HG03095 (cell line): Measurements from ENCODE around the gene ACVR1B.
A peak's percentile ranks its signal among the peaks of the same experiment; 100 is the strongest.

Experiments
- ATAC-seq: cut with Tn5 transposase; IDR thresholded peaks from one replicate; pipeline ENCODE4 v1.9.1; 2021; ENCODE audit warnings: moderate library complexity; ENCODE audit not compliant: unreplicated experiment

ACVR1B gene

DNA sequence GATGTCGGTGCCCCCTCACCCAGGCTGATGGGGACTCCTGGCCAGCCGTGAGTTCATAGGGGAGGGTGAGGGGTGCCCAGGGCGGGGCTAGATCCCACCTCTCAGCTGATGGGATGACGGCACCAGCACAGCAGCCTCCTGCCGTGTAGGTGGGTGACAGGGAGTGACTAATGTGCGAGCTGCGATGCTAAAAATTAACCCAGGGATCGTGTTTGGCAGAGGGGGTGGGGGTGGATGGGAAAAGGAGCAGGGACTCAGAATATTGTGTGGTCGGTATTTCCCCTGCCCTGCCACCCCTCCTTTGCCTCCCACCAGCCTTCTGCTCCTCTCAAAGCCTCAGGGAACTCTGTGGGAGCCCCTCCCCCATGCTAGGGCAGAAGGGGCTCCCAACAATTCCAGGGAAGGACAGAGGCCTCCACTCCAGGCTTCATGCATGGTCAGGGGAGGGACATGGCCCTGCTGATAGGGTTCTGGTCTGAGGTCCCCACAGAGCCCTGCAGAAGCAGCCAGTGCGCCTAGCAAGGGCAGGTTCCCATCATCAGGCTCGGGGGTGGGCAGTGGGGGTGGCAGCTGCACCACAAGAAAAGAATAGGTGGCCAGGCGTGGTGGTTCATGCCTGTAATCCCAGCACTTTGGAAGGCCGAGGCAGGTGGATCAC is 67.7 kb downstream of the ACVR1B start:
- no peak for ATAC-seq

DNA sequence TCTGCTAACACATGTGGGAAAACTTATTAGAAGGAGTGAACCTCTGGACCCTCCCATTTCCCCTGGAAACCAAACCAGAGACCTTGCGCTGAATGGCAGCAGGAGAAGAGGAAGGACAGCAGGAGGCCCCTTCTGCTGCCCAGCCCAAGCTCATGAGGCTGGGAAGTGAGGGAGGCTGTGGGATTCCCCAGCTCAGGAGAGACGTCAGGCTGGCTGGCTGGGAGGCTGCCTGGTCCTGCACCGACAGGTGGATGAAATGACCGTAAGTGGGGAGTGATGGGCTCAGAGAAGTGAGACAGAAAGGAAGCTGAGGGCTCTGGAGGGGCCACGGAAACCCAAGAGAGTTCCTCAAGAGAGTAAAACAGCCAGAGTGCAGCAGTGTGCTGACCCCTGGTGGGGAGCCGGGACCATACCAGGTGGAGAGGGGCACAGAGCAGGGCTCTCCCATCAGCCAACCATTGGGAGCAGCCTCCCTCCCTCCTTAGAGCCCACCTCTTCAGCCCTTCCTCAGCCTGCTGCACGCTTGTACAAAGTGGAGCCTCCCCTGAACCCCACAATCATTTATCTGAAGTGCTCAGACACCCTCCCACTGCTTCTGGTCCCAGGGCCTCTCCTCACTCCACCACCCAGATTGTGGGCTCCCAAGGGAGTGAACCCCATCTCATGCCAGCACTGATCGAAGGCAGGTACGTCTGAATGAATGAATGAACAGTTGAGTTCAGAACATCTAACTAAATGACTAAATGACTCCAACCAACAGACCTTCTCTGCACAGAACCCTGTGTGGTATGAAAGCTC is 69.2 kb downstream of the ACVR1B start:
- ATAC-seq: no peak

DNA sequence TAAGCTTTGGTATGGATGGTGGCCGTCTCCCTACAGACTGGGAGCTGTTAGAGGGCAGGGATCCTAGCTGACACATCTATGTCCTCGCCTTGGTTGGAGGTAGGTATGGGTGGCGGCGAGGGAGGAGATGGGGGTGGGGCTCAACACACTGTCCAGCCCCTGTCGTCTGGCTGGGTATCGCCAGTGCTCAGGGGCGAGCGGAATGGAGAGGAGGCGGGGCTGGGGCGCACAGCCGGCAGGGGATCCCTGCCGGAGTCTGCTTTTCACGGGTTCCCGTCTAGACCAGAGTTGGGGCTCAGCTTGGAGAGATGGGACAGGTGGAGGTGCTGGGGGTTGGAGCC is 71.3 kb downstream of the ACVR1B start:
- ATAC-seq: no peak

DNA sequence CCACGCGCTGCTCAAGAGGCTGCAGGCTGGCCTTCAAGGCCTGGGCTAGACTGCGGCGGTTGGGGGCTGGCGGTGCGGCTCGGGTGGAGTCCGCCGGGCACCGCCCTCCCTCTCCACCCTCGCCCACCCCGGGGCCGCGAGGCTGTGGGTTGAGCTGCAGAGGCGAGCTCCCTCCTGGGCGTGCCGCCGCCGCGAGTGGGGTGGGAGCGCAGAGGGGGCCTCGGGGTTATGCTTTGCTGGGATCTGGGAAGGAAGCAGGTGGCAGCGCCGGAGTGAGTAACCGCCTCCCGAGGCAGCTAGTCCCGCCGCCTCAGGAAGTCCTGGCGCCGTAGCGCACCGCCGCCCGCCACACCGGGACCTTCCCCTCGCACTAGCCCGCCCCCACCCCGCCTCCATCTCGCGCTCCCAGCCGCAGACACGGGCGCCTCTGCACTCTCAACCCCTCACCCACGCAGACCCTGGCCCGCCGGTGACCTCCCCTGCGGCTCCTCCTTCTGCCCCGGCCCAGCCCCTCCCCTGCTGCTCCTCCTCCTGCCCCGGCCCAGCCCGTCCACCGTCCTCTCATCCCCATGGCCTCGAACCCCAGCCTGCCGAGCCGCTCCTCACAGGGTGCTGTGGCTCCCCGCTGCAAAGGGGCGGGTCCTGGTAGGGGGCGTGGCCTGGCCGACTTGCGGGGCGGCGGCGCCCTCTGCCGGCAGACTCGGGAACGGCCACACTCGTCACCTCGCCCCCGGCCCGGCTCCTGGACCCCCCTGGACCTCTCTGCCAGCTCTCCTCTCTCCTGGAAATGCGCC is 71.9 kb downstream of the ACVR1B start:
- ATAC-seq: no peak

DNA sequence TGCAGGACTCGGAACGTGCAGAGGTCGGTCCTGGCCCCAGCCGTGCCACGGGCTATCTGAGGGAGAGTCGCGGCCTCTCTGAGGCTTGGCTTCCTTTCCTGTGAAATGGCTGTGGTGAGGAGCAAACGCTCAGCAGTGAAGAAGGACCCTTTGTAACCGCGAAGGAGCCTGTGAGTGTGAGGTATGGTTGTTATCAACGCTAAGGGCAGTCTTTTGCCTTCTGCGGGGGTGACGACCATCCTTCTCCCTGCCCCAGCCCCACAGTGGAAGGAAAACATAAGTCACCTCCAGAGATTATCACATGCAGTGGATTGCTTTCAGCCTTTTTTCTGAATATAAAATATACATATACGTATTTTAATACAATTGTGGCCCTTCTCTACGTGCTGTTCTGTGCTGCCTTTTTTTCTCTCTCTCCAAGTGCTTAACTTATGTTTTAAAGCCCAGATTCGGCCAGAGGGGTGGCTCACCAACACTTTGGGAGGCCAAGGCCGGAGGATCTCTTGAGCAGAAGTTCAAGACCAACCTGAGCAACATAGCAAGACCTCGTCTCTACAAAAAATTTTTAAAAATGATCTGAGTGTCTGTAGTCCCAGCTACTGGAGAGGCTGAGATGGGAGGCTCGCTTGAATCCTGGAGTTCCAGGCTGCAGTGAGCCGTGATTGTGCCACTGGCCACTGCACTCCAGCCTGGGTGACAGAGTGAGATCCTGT is 72.6 kb downstream of the ACVR1B start:
- no peak for ATAC-seq

DNA sequence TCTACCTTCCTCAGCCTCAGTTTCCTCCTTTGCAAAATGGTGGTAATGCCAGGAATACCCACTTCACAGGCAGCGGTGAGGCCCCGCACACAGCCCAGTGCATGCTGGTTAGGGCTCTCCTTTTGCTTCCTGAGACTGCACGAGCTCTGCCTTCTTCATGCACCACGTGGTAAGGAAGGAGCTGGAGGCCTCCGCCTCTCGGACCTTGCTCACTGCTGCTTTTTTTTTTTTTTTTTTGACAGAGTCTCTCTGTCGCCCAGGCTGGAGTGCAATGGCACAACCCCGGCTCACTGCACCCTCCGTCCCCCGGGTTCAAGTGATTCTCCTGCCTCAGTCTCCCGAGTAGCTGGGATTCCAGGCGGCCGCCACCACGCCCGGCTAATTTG is 73.3 kb downstream of the ACVR1B start:
- no peak for ATAC-seq

DNA sequence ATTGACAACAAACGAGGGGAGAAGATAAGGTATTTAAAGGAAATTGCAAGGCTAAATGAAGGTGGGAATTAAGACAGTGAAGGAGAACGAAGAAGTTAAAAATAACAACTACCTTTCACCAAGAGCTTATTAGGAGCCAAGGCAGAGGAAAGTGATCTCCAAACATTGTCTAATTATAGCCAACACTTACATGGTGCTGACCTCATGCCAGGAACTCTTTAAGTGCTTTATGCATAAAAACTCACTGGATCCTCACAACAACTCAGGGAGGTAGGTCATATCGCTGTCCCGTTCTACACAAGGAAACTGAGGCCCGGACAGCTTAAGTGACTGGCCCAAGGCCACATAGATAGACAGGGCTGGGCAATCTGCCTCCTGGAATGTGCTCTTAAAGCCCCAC is 74.8 kb downstream of the ACVR1B start:
- no peak for ATAC-seq

DNA sequence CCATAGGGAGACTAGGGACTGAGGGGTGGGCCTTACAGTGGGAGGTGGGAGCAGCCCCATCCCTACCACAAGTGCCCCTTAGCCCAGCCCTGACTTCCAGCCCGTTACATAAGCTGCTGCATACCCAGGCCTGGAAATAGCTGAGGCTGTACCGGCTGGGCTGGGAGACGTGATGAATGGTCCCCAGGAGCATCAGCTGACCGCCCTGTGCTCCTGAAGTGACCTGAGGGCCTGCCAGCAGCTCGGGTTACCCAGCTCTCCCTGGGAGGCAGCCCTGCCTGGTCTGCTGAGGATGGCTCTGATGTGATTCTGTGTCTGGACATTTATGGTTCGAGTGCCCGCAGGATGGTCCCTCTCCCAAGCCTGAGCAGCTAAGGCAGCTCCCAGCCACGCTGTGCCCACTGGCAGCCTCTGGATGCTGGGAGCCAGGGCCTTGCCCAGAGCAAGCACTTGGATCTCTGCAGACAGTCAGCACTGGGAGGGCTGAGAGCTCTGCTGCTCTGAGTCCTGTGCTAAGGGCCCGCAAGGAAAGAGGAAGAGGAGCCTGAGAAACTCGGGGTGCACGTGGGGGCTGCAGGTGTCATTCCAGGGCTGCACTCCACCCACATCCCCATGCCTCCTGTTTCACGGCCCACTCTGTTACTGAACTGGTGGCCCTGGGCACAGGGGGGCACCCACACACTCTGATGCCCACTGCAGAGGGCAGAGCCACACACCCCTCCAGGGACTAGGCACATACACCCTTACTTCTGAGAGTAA is 75.8 kb downstream of the ACVR1B start:
- ATAC-seq: no peak

DNA sequence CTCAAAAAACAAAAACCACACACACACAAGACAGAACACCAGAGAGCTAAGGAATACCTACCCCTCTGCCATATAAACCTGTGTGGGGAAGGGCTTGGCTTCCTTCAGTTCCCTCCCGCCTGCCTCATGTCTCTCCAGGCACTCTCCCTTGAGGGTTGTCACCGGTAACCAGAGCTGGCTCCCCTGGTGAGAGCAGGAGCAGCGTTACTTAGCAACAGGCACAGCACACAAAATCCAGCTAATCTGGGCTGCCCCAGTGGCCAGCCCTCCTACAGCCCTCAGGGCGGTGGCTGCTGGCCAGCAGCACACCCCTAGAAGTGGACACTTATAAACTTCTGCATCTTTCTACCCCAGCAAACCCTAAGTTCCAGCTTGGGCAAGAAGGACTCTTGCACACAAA is 78.2 kb downstream of the ACVR1B start:
- ATAC-seq: no peak

DNA sequence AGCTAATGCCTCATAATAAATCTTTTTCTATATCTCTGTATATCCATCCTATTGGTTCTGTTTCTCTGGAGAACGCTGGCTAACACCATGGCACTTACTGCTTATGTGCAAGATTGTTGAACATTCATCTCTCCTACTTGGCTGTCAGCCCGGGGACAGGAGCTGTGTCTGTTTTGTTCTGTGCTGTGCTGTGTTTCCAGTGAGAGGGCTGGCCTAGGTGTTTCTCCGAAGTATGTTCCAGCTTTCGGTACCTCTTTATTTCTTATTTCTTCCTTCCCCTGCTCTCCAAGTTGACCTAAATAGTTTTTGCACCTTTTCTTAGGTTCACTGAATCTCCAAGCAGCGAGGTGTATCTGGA is 80.9 kb downstream of the ACVR1B start:
- no peak for ATAC-seq

DNA sequence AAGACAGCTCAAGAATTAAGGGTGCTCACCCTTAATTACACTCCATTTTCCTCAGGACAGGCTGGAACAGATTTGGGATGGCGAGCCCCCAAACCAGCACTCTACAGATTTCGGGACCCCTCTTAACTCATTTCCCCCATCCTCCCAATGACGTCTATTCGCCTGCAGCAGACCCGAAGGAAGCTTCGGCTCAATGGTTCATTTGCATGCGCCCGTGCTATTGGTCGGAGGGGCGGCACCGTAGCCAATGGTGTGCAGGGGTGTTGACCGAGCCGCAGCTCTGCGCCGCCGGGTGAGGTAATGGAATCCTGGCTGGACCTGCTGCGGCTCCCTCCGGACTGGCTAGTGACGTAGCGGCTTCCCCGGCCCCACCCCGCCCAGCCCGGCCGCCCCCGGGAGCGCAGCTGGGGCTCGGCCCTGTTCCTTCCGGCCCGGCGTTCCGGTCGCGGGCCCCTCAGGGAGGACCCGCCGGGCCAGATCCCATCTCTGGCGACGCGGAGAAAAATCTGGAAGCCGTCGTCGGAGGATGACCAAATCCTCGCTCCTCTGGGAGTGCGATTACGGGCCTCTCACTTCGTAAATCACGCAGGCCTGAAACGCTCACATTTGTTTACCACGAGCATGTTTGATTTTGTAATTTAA is 81.4 kb downstream of the ACVR1B start:
- peak; percentile 83 for ATAC-seq

DNA sequence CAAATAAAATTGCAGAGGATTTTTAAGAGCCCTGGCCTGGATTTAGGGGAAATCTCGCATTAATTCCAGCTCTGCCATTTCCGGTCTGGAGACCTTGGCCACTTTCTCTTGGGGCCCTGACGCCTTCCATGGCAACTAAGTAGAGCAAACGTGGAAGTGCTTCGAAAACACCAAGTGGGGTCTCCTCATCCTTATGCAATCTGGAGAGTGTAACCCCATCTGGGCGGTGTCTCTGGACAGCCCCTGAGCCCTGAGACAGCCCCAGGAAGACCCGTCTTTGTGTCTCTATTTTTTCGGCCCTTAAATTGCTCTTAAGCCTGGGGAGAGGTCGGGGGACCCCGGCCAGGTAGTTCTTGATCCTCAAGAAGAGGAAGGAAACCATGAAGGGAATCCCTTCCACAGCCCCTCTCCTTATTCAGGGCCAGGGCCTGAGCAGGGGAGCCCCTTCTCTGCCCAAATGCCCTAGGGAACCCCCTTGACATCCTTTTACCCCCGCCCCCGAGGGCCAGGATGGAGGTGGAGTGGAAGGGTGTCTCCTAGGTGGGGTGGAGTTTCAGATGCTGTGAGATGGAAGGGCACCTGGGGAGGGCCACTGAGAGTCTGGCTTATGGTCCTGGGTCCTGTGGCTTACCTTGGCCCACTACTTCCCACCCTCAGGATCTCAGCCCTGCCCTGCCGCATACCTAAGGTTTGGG is 82.1 kb downstream of the ACVR1B start:
- no peak for ATAC-seq

DNA sequence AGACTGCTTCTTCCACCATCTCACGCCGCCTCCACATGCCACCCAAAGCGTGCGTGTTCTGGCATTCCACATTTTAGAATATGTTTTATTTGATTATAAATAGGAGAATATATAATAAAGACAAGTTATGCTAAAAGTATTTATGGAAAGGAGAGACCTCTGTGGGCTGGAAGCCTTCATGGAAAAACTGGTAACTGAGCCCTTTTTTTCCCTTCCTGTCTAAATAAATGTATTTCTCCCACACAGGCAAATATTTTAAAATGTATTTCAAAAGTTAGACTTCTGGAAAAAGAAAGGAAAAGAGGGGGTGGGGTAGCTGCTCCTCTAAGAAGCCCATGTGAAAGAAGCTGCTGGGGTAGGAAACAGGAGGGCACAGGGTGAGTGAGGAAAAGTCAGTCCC is 83.7 kb downstream of the ACVR1B start:
- ATAC-seq: no peak

DNA sequence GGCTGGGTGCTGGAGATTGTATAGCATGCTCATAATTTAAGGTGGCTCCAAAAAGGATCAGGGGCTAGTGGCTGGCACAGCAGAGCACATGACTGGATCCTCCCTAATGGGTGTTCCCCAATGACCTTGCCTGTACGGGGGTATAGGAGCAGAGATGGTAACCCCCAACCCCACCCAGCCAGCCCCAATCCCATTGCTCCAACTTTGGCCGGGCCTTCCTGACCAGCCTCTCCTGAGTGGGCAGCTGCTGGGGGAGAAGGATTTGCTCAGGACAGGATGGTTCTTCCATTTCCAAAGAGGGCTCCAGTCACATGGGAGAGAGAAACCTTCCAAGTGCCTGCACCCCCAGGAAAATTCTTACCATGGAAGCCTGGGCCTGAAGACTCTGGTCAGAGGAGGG is 84.4 kb downstream of the ACVR1B start:
- no peak for ATAC-seq

DNA sequence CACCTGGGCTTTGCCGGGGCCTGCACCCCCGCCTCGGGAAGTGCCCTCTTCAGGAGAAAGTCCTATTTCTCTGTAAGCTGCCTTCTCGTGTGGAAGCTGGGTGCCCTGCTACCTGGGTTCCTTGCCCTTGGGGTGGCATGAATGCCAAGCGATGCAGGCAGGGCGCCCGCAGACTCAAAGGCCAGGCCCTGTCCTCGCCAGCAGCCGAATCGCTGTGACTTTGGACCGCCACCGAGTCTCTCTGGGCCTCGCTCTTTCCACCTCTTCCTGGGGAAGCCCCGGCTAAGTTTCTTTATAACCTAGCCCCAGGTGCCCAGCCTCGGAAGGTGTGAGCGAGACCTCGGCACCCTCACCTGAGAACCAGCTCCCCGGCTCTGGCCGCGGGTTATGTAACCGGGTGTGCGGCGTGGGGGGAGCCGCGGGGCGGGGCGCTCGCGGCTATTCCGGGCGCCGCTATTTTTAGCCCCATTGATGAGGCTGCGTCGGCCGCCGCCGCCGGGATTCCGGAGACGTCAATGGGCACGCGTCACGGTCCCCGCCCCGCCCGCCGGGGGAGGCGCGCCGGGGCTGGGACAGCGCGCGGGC is 85.2 kb downstream of the ACVR1B start:
- peak; percentile 51 for ATAC-seq

DNA sequence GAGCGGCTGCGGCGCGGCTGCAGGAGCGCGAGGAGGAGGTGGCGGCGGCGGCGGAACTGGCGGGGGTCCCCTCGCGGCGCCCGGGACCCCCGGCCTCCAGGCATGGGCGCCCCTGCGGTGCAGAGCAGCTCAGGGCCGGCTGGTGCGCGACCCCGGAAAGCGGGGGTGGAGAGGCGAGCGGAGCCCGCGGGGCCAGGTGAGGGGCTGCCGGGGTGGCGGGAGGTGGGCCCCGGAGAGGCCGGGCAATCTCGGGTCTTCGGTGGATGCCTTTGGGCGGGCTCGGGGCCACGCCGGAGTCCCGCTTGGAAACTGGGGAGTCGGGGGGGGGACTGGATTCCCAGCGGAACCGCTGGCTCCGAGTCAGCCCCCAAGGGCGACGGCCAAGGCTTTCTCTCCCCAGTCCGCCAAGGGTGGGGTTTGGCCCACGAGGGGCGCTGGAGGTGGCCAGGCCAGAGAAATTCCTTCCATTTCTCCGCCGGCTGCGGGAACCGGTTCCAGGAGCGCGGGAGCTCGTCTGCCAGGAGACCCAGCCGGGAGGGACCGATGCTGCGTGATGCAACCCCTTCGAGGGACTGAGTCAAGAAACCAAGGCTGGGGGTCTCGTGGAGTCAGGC is 85.9 kb downstream of the ACVR1B start:
- ATAC-seq: no peak

DNA sequence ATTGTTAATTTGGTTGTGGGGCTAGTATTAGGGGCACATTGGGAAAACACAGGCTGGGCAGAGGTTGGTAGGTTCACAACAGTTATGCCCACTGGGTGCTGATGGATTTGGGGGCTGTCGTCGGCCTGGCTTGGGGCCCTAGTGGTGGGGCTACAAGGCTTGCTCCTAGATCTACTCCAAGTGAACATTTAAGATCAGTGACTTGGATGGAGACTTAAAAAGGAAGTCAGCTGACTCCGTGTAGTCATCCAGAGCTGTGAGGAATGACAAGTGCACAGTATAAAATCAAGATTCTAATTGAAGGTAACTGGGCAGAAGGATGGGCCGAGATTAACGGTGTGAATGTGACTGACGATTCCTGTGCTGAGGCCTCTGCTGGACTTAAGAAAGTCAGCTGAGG is 86.9 kb downstream of the ACVR1B start:
- no peak for ATAC-seq

DNA sequence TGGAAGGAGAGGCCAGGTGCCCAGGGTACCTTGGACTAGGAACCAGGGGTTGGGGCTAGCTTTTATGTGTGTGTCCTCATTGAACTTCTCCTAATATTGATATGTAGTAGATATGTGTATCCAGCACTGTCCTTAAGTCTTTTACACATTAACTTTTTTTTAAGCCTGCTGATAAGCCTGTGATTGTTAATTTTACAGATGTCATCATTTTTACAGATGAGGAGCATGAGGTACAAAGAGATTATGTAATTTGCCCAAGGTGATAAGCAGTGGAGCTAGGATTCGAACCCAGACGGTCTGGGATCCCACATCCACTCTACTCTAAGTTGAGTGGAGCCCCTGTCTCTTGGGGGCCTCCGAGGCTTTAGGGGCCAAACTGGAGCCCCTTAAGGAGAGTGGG is 89.5 kb downstream of the ACVR1B start:
- no peak for ATAC-seq

DNA sequence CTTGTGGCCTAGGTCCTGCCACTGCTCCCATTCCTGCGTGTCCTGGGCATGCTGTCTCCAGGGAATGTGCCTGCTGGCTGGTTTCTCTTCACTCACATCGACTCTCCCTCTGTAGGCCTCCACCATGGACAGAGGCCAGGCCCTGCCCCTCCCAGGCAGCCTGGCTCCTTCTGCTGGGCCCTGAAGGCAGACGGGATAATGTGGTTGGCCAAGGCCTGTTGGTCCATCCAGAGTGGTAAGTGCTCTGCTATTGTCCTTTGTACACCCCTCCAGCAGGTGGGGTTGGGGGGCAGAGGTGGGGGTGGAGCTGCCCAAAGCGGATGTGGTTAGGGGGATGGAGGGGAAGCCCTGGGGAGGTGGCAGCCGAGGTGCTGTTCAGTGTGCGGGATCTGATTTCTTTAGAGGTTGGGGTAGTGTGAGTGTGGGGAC is 90.2 kb downstream of the ACVR1B start:
- no peak for ATAC-seq
